HG03064 (cell line): ENCODE data around the gene PAK3.

Experiments used
- ATAC-seq: cut with Tn5 transposase; IDR thresholded peaks from one replicate; pipeline ENCODE4 v1.9.1; 2021; ENCODE audit warnings: low read depth; ENCODE audit not compliant: unreplicated experiment

The PAK3 gene

DNA sequence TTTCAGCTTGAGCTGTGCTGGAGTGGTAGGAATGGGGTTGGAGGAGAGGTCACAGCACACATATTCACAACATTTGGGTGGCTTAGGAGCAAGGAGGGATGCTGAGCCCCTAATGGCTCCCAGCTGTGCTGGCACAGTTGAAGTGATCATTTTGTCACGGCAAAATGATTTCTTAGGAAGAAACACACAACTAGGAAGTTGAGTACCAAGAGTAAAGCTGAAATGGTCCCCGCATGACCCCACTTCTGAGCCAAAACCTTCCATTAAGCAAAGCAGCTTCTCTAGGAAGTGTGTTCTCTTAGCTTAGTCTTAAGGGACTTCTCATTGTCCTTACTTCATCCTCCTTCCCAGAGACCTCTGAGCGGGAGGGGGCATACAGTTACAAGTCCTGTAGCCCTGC is 161.7 kb downstream of the PAK3 start:
- ATAC-seq: no peak

DNA sequence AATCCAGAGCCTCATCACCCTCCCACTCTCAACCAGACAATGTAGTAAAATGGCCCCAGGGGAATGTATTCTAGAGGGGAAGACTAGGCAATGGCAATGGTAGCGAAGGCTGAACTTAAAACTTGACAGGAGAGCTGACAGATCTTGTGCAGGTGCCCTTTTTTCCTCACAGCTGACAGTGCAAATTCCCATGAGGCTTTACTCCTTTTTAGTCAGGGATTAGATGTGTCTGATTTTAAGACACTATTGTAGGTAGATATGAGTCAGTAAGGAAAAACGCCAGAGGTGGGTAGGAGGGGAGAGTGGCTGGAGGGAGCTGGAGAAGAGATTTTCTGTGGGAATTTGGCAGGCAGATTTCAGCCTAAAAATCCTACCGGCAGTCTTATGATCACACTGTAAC is 163.6 kb downstream of the PAK3 start:
- no peak for ATAC-seq

DNA sequence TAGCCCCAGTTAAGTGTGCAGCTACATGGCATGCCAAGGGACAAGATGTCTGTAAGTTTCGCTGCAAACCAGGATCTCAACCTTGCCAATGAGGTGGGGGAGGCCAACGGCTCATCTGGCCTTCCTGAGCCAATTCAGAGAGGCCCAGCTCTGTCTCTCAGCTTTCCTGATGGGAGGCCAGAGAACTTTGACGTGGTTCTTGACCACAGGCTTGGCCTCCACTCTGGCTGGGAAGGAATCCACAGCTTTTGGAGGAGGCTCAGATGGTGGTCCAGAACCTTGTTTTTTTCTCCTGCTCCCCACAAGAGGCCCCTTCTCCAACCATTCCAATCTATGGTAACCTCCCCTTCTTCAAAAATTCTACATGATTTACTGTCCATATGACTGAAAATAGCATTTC is 164.5 kb downstream of the PAK3 start:
- ATAC-seq: no peak

DNA sequence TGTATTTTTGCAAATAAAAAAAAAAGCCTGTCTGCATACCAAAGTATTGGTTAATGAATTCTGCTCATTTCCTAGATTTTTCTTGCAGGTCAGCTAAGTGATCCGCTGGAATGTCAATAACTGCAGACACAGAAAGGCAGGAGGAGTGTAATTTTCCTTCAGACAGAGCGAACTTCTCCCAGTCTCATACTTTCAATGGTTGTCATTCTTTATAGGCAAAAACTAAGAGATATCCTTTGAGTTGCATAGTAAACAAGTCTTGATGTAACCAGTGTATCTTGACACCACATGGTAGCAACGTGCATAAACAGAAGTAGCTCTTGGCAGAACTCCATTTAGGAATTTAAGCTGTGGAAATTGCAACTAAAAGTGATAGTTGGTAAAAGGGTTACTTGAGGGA is 166.1 kb downstream of the PAK3 start:
- no peak for ATAC-seq

DNA sequence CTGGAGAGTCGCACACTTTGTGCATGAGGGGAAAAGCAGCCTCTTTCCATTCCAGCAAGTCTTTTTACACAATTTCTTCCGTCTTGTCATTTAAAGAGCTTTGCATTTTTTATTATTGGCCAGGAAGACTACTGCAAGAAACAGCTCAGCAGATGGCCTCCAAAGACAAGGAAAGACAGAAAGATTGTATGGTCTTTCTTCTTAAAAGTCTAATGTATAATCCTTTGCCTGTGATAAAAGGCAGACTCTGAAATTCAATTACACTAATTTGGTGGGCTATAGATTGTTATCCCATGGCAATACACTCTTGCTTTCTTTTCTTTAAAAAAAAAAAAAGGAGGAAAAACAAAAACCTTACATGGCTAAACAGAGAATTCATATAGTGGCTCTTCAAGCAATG is 168.4 kb downstream of the PAK3 start:
- ATAC-seq: no peak

DNA sequence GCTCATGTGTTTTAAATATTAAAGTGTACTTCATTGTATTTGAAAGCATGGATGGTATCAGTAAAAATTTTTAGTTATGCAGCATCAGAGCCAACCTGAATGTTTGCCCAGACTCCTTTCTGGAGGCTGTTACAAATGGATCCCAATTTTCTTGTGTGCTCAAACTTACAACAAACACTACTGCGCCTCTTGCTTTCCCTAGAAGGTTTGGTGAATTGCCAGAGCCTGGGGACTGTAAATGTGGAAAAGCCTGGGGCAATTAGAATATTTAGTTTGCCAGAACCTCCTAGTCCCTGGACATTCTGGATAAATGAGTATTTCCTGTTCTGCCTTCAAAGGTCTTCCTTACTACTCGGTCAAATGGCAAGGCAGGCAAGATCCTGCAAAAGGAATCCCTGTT is 169.5 kb downstream of the PAK3 start:
- ATAC-seq: no peak

DNA sequence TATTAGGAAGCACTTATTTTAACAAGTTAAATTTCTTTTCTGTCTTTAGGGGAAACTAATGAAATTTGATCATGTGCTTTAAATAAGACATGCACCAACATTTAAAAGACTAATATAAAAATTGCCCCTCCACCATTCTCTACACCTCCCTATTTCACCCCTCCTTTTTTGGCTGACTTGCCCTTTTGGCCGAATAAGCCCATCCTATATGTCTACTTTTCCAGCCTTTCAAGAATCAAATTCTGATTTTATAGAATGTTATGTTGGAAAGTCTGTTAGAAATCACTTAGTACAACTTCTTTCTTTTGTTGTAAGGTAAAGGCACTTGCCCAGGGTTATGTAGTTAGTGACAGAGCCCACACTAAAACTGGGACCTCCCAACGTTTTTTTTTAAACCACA is 172.5 kb downstream of the PAK3 start:
- no peak for ATAC-seq

DNA sequence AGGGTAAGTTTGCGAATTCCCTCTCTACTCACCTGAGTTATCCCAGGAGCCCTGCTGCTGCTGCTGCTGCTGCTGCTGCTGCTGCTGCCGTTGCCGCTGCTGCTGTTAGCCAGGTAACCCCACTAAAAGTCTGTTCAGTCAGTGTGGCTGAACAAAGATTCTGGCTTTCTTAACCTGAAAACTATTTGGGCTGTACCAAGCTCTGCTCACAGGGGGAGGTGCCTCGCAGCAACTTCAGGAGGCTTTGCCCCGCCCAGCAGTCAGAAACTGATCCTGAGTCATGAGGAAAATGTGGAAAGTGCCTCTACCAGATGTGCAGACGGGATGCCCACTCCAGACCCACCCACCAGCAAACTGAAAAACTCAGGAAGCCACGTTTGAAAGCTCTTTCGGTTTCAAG is 174.3 kb downstream of the PAK3 start, which contains the start of gene CAPN6:
Gene CAPN6 (minus strand): TSS at position 145 of the 400 bp plus-strand sequence. CDS start 6,547 bp downstream, outside the sequence.
- ATAC-seq: no peak
